ENCODE measurements around the gene FZD4.

Gene FZD4

DNA sequence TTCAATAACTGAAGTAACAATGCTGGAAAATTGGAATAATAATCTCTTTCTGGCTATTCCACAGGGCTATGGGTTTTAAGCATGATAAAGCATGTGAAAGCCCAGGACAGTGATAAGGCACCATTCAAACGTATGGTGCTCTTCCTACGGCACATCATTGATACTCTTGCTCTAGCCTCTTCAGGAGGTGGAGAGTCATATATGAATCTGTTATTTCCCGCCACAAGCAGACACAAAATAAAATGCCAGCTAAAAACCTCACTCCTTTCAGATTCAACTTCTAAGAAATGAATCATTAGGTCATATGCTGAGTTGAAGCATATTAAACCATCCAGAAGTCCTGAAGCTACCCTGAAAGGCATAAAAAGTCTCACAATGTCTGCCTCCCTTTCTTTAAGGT lies 49.9 kb downstream of the FZD4 start:
- no peak for DNase-seq

DNA sequence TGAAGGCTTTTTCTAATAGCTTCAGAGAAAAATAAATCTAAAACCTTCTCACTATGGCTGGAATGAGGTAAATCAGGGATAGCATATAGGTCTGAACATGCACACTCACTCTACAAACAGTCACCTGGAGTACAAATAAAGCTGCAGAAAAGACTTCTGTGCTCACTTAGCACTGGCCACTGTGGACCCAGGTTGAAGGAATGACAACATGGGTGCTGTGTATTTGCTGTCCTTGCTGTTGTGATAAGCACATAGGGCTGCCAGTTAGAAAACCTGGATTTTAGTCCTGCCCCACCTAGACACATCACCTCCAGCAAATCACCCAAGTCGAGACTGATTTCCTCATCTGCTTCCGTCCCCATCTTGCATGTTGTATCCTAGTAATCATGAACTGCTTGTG lies 51.2 kb downstream of the FZD4 start:
- DNase-seq: no peak

DNA sequence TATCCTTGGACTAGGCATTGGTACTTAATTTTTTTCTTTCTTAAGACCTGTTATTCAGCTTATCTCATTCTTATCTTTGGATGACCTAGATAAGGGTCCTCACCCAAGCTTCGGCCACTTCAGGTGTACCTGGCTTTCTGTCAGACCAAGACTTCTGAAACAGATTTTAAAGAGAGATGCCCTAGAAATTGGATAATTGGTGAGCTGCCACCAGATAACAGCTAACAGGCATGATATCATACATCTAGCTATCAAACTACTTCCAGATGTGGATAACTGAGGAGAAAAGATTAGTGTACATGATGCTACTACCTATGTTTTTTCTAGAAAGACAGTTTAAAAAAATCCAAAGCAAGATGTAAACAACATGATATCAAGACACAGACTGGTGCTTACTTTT lies 52.9 kb downstream of the FZD4 start:
- no peak for DNase-seq

DNA sequence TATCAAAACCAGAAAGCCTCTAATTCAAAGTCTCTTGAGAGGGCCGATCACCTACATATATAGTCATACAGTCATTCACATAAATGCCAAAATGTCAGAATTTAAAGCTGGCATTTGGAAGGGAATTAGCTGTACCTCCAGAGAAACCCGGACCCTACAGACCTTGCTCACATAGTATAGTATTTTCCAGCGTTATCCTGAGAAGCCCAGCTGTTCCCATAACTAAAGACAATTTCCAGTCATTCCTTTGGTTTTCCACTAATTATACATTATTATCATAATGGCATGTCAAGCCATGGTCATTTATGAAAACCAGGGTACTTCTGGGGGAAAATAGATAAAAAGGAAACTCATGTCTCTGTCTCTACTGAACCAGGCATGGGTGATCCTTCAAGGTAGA lies 53.6 kb downstream of the FZD4 start:
- no peak for DNase-seq

DNA sequence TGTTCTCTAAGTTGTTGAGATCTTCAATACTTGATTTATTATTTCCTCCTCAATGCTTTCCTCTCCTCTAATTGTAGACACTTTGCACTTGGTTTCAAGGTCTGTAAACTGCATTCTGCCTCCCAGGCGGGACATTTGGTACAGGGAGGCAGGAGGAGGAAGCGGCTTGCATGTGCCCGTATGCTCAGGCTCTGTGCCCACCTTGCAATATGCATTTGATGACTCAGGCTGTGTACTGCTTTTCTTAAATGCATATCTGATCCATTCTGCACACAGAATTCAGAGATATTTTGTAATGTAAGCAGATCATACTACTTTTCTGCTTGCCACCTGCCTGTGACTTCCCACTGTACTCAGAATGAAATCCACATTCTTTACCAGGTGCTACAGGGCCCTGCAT lies 55.0 kb downstream of the FZD4 start:
- DNase-seq: peak; percentile 5

DNA sequence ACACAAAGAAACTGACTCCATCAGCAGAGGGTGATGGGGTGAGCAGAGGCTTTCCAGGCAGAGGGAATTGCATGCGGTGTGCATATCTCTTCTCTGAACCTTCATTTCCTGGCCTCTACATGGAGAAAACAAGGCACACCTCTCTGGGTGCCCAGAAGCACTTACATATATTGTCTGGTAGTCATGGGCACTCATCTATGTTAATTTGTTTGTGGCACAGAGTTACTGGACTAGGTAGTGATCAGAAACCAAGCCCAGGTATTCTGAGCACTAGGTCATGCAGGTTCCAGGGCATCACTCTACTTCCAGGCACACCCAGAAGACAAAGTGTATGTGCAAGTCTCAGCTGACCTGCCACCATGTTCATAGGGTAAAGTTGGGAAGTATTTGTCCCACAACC lies 56.5 kb downstream of the FZD4 start:
- no peak for DNase-seq

DNA sequence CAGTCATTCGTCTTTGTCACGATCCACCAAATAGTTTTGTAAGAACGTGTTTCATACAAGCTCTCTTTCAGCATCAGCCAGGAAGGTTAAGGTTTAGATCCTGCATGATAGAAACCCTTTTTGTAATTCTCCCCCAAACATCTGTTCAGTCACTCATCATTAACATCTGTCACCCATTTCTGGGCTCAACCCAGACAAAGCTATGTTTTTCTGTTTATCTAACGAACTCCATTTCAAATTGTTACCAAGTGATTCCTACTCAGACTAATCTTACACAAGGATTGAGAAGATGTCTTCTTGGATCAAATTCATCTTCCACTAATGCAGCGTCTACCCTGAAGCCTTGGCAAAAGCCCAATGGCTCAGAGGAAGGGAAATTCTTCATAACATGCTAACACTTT lies 58.8 kb downstream of the FZD4 start:
- DNase-seq: no peak
